ENCODE data around the gene CSPG4. TPM values are rescaled to one million over a fixed set of nuclear protein-coding genes. Genes with fewer than 3 reads are reported as not detected.
"Not testable (repeated sequence)": the region's sequence is repeated elsewhere in the genome, so short reads cannot be mapped to it uniquely, and the experiment has no call there.

Gene CSPG4
- total and polyA plus RNA-seq, 9 donors = 3.3 to 30.0 (median 5.2) TPM

DNA sequence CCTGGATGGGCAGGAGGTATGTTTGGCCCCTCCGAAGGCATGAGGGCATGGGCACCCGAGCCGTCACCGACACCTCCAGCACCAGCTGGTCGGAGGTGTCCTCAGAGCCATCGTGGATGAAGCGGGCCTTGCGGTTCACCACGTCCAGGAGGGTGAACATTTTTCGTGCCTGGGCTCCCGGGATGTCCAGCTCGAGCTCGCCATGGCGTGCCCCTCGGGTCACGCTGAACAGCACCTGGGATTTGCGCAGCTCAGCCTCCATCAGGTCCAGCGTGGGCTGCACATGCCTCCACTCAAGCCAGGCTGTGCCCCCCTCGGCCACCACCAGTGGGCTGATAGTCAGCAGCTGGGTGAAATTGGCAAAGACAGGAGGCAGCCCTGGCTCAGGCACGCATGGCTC is 23.2 kb downstream of the CSPG4 start:
- H3K36me3 ChIP-seq, H3K27ac ChIP-seq, H3K9me3 ChIP-seq, H3K27me3 ChIP-seq, DNase-seq, H3K4me3 ChIP-seq: not testable (repeated sequence)
- H3K4me1 ChIP-seq (ENCODE audit: insufficient read depth) = peaks cover 11% of the 10 kb centered on the region
- intact Hi-C loops (cut with DNase I) = loop anchor here in 3 of 4 donors (5.0 to 10.0 kb wide), 6 partner anchors 43 to 185 kb away; no protein-coding TSS in a partner anchor
- 87 to 92% (median 92%) methylated on average over 18 to 20 of the region's 20 CpGs for WGBS, 3 donors

DNA sequence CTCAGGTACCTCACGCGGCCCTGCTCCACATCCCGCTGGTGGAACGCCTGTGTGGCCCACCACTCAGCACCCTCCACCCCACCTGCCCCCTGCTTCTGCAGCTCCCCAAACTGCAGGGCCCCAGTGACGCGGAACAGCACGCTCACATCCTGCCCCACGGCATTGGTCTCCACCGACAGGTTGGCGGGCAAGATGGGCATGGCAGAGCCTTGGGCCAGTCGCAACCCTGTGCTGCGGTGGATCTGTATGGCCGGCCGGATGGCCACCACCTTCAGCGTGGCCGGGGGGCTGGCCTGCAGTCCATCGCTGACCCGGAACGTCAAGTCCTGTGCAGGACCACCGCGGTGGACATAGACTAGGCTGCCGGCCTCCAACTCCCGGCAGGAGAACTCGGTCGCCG is 23.8 kb downstream of the CSPG4 start:
- intact Hi-C loops (cut with DNase I) = loop anchor here in 3 of 4 donors (5.0 to 10.0 kb wide), 6 partner anchors 43 to 184 kb away; no protein-coding TSS in a partner anchor
- no peak overlapping the region for H3K27ac ChIP-seq

DNA sequence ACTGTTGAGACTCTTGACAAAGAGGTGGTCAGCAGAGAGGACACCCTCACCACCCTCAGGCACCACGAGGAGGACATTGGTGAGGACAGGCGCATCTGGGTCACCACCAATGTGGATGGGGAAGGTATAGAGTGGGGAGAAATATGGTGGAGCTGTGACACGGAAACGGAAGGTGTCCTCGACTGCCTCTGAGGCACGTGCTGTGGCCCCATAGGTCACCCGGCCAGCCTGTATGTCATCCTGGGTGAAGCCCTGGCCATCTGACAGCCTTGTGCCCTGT is 24.4 kb downstream of the CSPG4 start:
- H3K27ac ChIP-seq = no peak overlapping the region
- no peak for DNase-seq
- no peaks in the 10 kb centered on the region for H3K9me3 ChIP-seq
- WGBS, 3 donors = 92 to 94% (median 92%) methylated on average over 7 of the region's 7 CpGs
- no peak overlapping the region for H3K4me3 ChIP-seq
- TF ChIP-seq POLR2A (IDR thresholded peaks at IDR 0.05) (no peak), EP300 (IDR thresholded peaks at IDR 0.05) (no peak)
- TF ChIP-seq, protein P1, sequence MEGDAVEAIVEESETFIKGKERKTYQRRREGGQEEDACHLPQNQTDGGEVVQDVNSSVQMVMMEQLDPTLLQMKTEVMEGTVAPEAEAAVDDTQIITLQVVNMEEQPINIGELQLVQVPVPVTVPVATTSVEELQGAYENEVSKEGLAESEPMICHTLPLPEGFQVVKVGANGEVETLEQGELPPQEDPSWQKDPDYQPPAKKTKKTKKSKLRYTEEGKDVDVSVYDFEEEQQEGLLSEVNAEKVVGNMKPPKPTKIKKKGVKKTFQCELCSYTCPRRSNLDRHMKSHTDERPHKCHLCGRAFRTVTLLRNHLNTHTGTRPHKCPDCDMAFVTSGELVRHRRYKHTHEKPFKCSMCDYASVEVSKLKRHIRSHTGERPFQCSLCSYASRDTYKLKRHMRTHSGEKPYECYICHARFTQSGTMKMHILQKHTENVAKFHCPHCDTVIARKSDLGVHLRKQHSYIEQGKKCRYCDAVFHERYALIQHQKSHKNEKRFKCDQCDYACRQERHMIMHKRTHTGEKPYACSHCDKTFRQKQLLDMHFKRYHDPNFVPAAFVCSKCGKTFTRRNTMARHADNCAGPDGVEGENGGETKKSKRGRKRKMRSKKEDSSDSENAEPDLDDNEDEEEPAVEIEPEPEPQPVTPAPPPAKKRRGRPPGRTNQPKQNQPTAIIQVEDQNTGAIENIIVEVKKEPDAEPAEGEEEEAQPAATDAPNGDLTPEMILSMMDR (IDR thresholded peaks at IDR 0.05) = no peak
- H3K4me1 ChIP-seq (ENCODE audit: insufficient read depth) = peaks cover 4% of the 10 kb centered on the region
- no peaks in the 10 kb centered on the region for H3K36me3 ChIP-seq
- intact Hi-C loops (cut with DNase I) = loop anchor here in 3 of 4 donors (5.0 to 10.0 kb wide), 6 partner anchors 44 to 183 kb away; no protein-coding TSS in a partner anchor
- no peaks in the 10 kb centered on the region for H3K27me3 ChIP-seq

More for the DNA sequence above, 23.8 kb downstream of the CSPG4 start:
- DNase-seq = no peak
- TF ChIP-seq, protein P1 (IDR thresholded peaks at IDR 0.05) = no peak
- no peak for TF ChIP-seq POLR2A (IDR thresholded peaks at IDR 0.05)
- Histone ChIP-seq H3K4me3 (no peak overlapping the region), H3K9me3 (no peaks in the 10 kb centered on the region), H3K27me3 (no peaks in the 10 kb centered on the region), H3K36me3 (no peaks in the 10 kb centered on the region), H3K4me1 (ENCODE audit: insufficient read depth) (peaks cover 7% of the 10 kb centered on the region)
- 91 to 96% (median 95%) methylated on average over 21 to 26 of the region's 26 CpGs for WGBS, 3 donors

DNA sequence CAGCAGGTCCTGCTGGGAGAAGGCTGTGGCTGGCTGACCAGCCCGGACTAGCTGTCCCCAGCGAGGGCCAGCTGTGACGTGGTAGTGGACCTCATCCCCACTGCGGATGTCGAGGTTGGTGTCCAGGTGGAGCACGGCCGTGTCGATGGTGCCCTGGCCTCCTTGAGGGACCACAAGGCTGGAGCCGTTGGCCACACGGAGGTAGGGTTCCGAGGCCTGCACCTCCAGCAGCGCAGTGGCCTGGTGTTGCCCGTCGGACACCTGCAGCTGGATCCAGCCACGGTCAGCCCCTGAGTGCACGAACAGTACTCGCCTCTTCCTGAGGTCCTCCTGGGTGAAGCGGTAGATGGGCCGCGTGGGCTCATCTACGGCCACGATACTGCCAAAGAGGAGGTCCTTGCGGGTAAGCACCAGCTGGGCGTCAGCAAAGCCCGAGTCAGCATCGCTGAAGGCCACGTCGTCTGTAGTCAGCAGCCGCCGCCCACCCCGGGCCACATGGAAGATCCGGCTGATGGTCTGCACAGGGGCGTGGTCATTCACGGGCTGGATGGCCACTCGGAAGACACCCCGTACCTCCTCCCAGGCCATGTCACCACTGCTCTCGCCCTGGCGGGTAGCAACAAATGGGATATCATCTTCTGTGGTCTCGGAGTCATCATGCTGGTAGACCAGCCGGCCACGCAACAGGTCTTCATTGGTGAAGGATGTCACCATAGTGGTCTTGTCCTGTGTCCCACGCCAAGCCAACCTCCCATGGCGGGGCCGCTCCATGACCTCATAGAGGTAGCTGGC is 25.0 kb downstream of the CSPG4 start:
- TF ChIP-seq POLR2A (IDR thresholded peaks at IDR 0.05) (no peak), EP300 (IDR thresholded peaks at IDR 0.05) (no peak)
- TF ChIP-seq, protein P1 (IDR thresholded peaks at IDR 0.05) = no peak
- Histone ChIP-seq H3K9me3 (no peaks in the 10 kb centered on the region), H3K27me3 (no peaks in the 10 kb centered on the region), H3K36me3 (no peaks in the 10 kb centered on the region), H3K4me1 (ENCODE audit: insufficient read depth) (peaks cover 4% of the 10 kb centered on the region), H3K4me3 (no peak overlapping the region), H3K27ac (no peak overlapping the region)
- peak in 1 of 5 donors; percentile 31 for DNase-seq
- WGBS, 3 donors = 88 to 91% (median 88%) methylated on average over 29 to 44 of the region's 44 CpGs
- intact Hi-C loops (cut with DNase I) = loop anchor here in 3 of 4 donors (5.0 to 10.0 kb wide), 6 partner anchors 45 to 183 kb away; no protein-coding TSS in a partner anchor

DNA sequence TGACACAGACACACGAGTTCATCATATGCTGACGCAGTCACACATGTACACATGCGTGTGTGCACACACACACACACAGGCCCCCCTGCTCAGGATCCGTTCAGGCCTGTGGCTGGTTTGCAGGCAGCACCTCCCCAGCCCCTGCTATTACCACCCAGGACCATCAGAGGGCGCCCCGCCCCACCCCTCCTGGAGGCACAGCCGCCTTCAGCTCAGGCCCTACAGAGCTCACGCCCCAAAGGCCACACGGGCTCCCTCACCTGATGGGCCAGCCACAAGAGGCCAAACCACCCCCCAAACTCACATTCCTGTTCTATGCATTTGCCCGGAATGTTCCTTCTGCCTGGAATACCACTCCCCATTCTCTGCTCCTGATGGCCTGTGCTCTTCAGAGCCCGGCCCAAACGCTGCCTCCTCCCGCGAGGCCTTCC is 26.4 kb downstream of the CSPG4 start:
- DNase-seq = peak; percentile 71 to 90 (median 80)
- H3K27me3 ChIP-seq; H3K4me3 ChIP-seq; H3K36me3 ChIP-seq; H3K4me1 ChIP-seq (ENCODE audit: insufficient read depth); H3K9me3 ChIP-seq; H3K27ac ChIP-seq: not testable (repeated sequence)
- WGBS, 3 donors = 31 to 33% (median 32%) methylated on average over 14 of the region's 14 CpGs
- intact Hi-C loops (cut with DNase I) = loop anchor here in 3 of 4 donors (5.0 to 10.0 kb wide), 6 partner anchors 46 to 181 kb away; no protein-coding TSS in a partner anchor
- TF ChIP-seq, protein P1 (IDR thresholded peaks at IDR 0.05) = peak; percentile 40 to 66 (median 56)

Measured in ovary (tissue), 9 donors.